Gastrocnemius medialis (tissue), 4 donors: Measurements from ENCODE around the gene SYNJ2.

Experiments used
- CTCF ChIP-seq, 5 experiments: fragments of 450-650 bp in 3 of 5; fragments of 200-600 bp in 2 of 5; sonication (generic) in 2 of 5; IDR thresholded peaks in 4 of 5; conservative IDR thresholded peaks in 1 of 5; 1 replicate in 4 of 5; 2 replicates in 1 of 5; pipeline ENCODE4 v1.5.1; 2016 to 2019; ENCODE audit warnings: antibody characterized with exemption in 5 of 5, mild to moderate bottlenecking in 3 of 5, moderate library complexity in 3 of 5
- POLR2A ChIP-seq, 2 donors: fragments of 450-650 bp; IDR thresholded peaks; one replicate each; pipeline ENCODE4 v1.6.1; 2017; ENCODE audit warnings: antibody characterized with exemption in 2 of 2, mild to moderate bottlenecking in 2 of 2, moderate library complexity in 2 of 2

- TF ChIP-seq CTCF (IDR thresholded peaks at IDR 0.05 in 4 of 5, conservative IDR thresholded peaks at IDR 0.05 in 1 of 5) = no peak
- peak; percentile 82 to 84 for TF ChIP-seq POLR2A (IDR thresholded peaks at IDR 0.05)
Observed at GRCh38 chr6:158043586-158044524, 62.2 kb downstream of the SYNJ2 start.
